HepG2 (cell line): ENCODE measurements around the gene ZNF597.

Source experiments
- CTCF ChIP-seq: sonication (generic); formaldehyde crosslinking; IDR thresholded peaks from 2 replicates; pipeline ENCODE4 v1.5.0; 2020; ENCODE audit warnings: mild to moderate bottlenecking, missing genetic modification reagents, moderate library complexity
- NFIC ChIP-seq: IDR thresholded peaks from 2 replicates; pipeline ENCODE4 v1.6.1; 2012; ENCODE audit warnings: mild to moderate bottlenecking, low read length, inconsistent platforms
- PCBP2 ChIP-seq: fragments of 200-400 bp; formaldehyde crosslinking; optimal IDR thresholded peaks from 2 replicates; pipeline ENCODE3; 2018; ENCODE audit warnings: low read length, low read depth; ENCODE audit not compliant: poor library complexity, severe bottlenecking
- ZBTB8A ChIP-seq: sonication (generic); formaldehyde crosslinking; IDR thresholded peaks from 2 replicates; pipeline ENCODE4 v1.4.0; 2020; ENCODE audit warnings: mild to moderate bottlenecking, low read depth, missing genetic modification reagents, borderline replicate concordance
- TF ChIP-seq, protein P1 (sequence below): IDR thresholded peaks from 2 replicates; pipeline ENCODE4 v1.6.1; 2016; ENCODE audit warnings: missing genetic modification reagents, missing compliant biosample characterization

- TF ChIP-seq ZBTB8A (CRISPR knock-in tag), result no peak
- no peak for TF ChIP-seq CTCF (CRISPR knock-in tag)
- TF ChIP-seq, protein P1, sequence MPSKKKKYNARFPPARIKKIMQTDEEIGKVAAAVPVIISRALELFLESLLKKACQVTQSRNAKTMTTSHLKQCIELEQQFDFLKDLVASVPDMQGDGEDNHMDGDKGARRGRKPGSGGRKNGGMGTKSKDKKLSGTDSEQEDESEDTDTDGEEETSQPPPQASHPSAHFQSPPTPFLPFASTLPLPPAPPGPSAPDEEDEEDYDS (CRISPR knock-in tag), result no peak
- TF ChIP-seq NFIC, result no peak
- no peak for TF ChIP-seq PCBP2
Observed at GRCh38 chr16:3484318-3485096, 41.2 kb upstream of the ZNF597 start.
